AG09309 (cell line): Measurements from ENCODE around the gene TICAM2.
A peak's percentile ranks its signal among the peaks of the same experiment; 100 is the strongest.

Source experiments
- DNase-seq: peaks from one replicate; pipeline ENCODE4 v3.0.0-alpha.2; 2010; ENCODE audit warnings: low read depth
- H3K4me3 ChIP-seq: 2 replicates; pipeline ENCODE4 v1.5.1; 2011; ENCODE audit warnings: mild to moderate bottlenecking, low read depth, low read length, moderate library complexity; ENCODE audit not compliant: control insufficient read depth
- CTCF ChIP-seq: IDR thresholded peaks from 2 replicates; pipeline ENCODE4 v1.5.1; 2011; ENCODE audit warnings: mild to moderate bottlenecking, low read depth, low read length, inconsistent platforms; ENCODE audit not compliant: insufficient read depth, control insufficient read depth; ENCODE audit errors: missing control alignments

TICAM2 gene

GRCh38 chr5:115543365-115544042 lies 58.8 kb downstream of the TICAM2 start:
- no peak for TF ChIP-seq CTCF
- peak; percentile 16 for DNase-seq
- peak overlapping the region; percentile 69 for H3K4me3 ChIP-seq

GRCh38 chr5:115542651-115543364 lies 59.5 kb downstream of the TICAM2 start:
- no peak for DNase-seq
- TF ChIP-seq CTCF, result no peak

DNA sequence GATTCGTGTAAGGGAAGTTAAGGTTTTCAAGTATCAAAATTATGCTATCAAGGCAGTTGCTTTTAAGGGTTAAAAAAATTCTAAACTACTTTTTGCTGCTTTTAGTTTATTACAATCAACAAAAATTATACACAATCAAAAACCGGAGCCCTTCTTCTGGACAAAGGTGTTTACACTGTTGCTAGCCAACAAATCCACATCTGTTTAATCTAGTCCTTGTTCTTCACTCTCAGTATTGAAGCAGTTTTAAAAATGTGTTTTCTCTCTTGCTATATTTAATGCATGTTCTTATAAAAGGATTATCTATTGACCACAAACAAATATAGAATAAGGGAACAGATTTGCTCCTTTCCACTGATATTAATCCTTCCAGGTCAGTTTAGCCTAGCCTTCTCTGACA lies 60.2 kb downstream of the TICAM2 start:
- H3K4me3 ChIP-seq, result peak overlapping the region; percentile 69
- TF ChIP-seq CTCF, result no peak
- no peak for DNase-seq

More at GRCh38 chr5:115542651-115543364, 59.5 kb downstream of the TICAM2 start:
- peak overlapping the region; percentile 69 for H3K4me3 ChIP-seq

DNA sequence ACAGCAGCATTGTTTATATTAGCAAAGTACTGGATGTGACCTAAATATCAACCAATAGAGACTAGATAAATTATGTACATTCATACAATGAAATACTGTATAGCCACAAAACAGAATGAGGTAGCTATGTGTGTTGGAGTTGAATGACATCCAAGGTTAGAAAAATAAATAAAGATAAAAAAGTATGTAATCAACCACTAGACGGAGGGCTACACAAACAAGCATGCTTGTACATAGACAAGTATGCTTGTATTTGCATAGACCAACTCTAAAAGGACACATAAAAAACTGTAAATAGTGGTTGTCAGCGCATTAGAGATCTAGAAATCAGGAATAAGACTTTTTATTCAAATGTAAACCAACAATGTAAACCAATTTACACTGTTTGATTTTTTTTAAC lies 60.7 kb downstream of the TICAM2 start:
- DNase-seq, result no peak
- H3K4me3 ChIP-seq, result peak overlapping the region; percentile 69
- TF ChIP-seq CTCF, result no peak

DNA sequence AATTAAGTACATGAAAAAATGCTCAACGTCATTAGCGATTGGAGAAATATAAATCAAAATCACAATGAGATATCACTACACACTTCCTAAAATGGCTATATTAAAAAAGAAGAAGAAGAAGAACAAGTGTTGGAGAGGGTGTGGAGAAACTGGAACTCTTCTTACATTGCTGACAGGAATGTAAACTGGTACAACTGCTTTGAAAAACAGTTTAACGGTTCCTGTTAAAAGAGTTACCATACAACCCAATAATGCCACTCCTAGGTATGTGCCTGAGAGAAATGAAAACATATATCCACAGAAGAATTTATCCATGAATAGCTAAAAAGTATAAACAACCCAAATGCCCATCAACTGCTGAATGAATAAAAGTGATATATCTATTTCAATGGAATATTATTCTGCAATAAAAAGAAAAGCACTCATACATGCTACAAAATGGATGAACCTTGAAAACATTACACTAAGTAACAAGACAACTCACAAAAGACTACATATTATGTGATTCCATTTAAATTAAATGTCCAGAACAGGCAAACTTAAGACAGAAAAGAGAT lies 66.7 kb downstream of the TICAM2 start:
- no peak for TF ChIP-seq CTCF
- DNase-seq, result no peak
- H3K4me3 ChIP-seq, result no peak overlapping the region

- no peak for DNase-seq
- no peak for TF ChIP-seq CTCF
Measured at GRCh38 chr5:115532517-115532916, 69.8 kb downstream of the TICAM2 start.

More at GRCh38 chr5:115532517-115532916, 69.8 kb downstream of the TICAM2 start:
- H3K4me3 ChIP-seq, result no peak overlapping the region
